Psoas muscle (tissue), 8 donors: ENCODE measurements around the gene WIPF1. TPM values are rescaled to one million over a fixed set of nuclear protein-coding genes. Genes with fewer than 3 reads are reported as not detected.

Source experiments
- ATAC-seq, 4 donors: fragments of 200-7000 bp; cut with Tn5 transposase; one replicate each; pipeline ENCODE4 v1.9.1; 2020; ENCODE audit warnings: moderate library complexity in 3 of 4, mild to moderate bottlenecking in 2 of 4
- DNase-seq, 2 donors: peaks; one replicate each; pipeline ENCODE4 v3.0.0-alpha.2; 2020
- H3K27ac ChIP-seq: fragments of 200-600 bp; one replicate; pipeline ENCODE4 v1.8.0; 2022
- H3K27me3 ChIP-seq, 3 donors: fragments of 200-600 bp in 1 of 3; one replicate each; pipeline versions ENCODE4 v1.6.1 to v1.8.0; 2013 to 2022; ENCODE audit warnings: low read length in 2 of 3, mild to moderate bottlenecking in 2 of 3, moderate library complexity in 1 of 3; ENCODE audit not compliant: insufficient read depth in 3 of 3
- H3K36me3 ChIP-seq, 2 donors: fragments of 200-600 bp in 1 of 2; one replicate each; pipeline versions ENCODE4 v1.6.1 to v1.8.0; 2013 to 2022; ENCODE audit warnings: low read depth in 1 of 2, mild to moderate bottlenecking in 1 of 2, moderate library complexity in 1 of 2; ENCODE audit not compliant: insufficient read depth in 1 of 2
- H3K4me1 ChIP-seq: fragments of 200-600 bp; one replicate; pipeline ENCODE4 v1.8.0; 2022
- H3K4me3 ChIP-seq: fragments of 200-600 bp; one replicate; pipeline ENCODE4 v1.8.0; 2022; ENCODE audit warnings: mild to moderate bottlenecking
- H3K9me3 ChIP-seq: fragments of 200-600 bp; one replicate; pipeline ENCODE4 v1.8.0; 2022
- WGBS, 3 donors: extraction: QIAGEN DNeasy Blood & Tissue Kit; methylation state at CpG; one replicate each; pipeline versions ENCODE4 v1.1.6 to v1.1.7; 2013; 5-methylcytosine and 5-hydroxymethylcytosine counted together
- intact Hi-C, 2 donors: fragments of 100-400 bp; cut with DNase I; formaldehyde crosslinking; loops; one replicate each; pipeline versions ENCODE4 v1.11.0 to v1.14.2; 2022
- polyA plus RNA-seq, 3 donors: library from polyadenylated mRNA; stranded (reverse); fragments of 200-250 nt; gene quantifications; one replicate each; pipeline ENCODE4 v1.2.3, GENCODE V29; 2013
- total RNA-seq, 4 donors: library from RNA; stranded (reverse); fragmentation: NEBNext Ultra II Directional in 2 of 4; extraction: Animal tissue kit (Norgen Biotek cat#: 25700) in 2 of 4; gene quantifications; one replicate each; pipeline versions ENCODE4 v1.2.1 to v1.2.4, GENCODE V29; 2021 to 2023
- TF ChIP-seq, protein P1 (sequence below): fragments of 200-600 bp; IDR thresholded peaks from one replicate; pipeline ENCODE4 v1.8.0; 2022; ENCODE audit warnings: antibody characterized with exemption
- donor health status: healthy with polysubstance abuse.
- donor health status: DM: no; HTN: no; CAD: no; lungs with moderate emphysema.
- donor health status: Bipolar disorder and iron deficiency.
- donor health status: healthy.
- donor health status: DM: yes; HTN: yes; CAD: no.
- donor health status: DM: no; HTN: no; CAD: no.
- donor health status: DM: no; HTN: no; CAD: no.
- donor health status: DM: yes; HTN: yes; CAD: no.

The WIPF1 gene
- total and polyA plus RNA-seq, 7 donors: 3.4 to 10.0 (median 6.2) TPM

DNA sequence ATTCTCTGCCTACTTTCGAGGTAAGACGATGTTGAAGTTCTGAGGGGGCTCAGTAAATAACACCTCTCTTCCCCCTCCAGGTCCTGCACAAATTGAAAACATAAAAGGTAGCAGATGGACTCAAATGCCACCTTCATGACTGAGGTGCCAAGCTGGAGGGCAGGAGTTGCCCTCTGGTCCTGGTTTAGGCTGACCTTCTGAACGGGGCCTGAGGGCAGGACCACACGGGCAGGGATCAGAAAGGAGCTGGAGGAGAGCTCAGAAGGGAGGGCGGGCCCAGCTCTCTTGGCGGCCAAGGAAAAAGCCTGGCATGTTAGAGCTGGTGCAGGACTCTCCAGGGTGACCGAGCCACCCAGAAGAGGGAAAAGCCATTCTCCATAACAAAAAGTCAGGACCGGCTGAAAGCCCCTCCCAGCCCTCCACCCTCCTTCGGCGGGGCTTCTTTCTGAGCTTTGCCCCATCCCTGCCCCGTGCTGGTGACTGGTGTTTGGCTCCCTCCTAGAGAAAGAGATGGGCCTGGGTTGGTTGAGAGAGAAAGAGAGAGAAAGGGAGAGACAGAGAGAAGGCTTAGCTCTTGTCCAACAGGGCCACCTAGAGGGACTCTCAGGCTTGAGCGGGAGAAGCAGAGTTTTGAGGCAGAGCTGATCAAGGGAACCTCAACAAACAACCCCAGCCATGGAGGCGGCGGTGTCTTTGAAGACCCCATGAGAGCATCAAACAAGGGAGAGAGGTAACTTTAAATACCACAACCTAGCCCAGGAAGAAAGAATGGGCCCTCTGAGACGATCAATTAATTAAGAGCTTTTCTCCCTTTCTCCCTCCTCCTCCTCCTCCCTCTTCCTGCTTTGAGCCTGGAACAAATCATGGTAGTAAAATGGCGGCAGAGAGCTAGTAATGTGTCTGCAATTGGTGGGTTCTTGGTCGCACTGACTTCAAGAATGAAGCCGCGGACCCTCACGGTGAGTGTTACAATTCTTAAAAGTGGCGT, 50.8 kb downstream of the WIPF1 start:
- Histone ChIP-seq H3K9me3 (no peaks in the 10 kb centered on the region), H3K27ac (no peak overlapping the region), H3K4me1 (no peaks in the 10 kb centered on the region), H3K27me3 (no peaks in the 10 kb centered on the region), H3K36me3 (no peaks in the 10 kb centered on the region), H3K4me3 (no peak overlapping the region)
- no peak for ATAC-seq
- intact Hi-C loops: no loop called here
- no peak for DNase-seq
- 82 to 87% (median 85%) methylated on average over 21 of the region's 21 CpGs for WGBS, 3 donors
- TF ChIP-seq, protein P1, sequence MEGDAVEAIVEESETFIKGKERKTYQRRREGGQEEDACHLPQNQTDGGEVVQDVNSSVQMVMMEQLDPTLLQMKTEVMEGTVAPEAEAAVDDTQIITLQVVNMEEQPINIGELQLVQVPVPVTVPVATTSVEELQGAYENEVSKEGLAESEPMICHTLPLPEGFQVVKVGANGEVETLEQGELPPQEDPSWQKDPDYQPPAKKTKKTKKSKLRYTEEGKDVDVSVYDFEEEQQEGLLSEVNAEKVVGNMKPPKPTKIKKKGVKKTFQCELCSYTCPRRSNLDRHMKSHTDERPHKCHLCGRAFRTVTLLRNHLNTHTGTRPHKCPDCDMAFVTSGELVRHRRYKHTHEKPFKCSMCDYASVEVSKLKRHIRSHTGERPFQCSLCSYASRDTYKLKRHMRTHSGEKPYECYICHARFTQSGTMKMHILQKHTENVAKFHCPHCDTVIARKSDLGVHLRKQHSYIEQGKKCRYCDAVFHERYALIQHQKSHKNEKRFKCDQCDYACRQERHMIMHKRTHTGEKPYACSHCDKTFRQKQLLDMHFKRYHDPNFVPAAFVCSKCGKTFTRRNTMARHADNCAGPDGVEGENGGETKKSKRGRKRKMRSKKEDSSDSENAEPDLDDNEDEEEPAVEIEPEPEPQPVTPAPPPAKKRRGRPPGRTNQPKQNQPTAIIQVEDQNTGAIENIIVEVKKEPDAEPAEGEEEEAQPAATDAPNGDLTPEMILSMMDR: no peak

- Histone ChIP-seq H3K27me3 (no peaks in the 10 kb centered on the region), H3K4me1 (no peaks in the 10 kb centered on the region), H3K4me3 (no peak overlapping the region), H3K36me3 (no peaks in the 10 kb centered on the region), H3K27ac (no peak overlapping the region), H3K9me3 (no peaks in the 10 kb centered on the region)
- intact Hi-C loops: no loop called here
- DNase-seq: no peak
- no peak for ATAC-seq
- TF ChIP-seq, protein P1: no peak
- 88 to 94% (median 94%) methylated on average over 3 of the region's 3 CpGs for WGBS, 3 donors
Measured at GRCh38 chr2:174545240-174545639, 52.4 kb downstream of the WIPF1 start.

GRCh38 chr2:174544802-174545201, 52.8 kb downstream of the WIPF1 start:
- H3K27ac ChIP-seq: no peak overlapping the region
- no peak for DNase-seq
- intact Hi-C loops: no loop called here
- H3K4me3 ChIP-seq: no peak overlapping the region
- TF ChIP-seq, protein P1: no peak
- H3K4me1 ChIP-seq: no peaks in the 10 kb centered on the region
- H3K9me3 ChIP-seq: no peaks in the 10 kb centered on the region
- no peaks in the 10 kb centered on the region for H3K36me3 ChIP-seq
- no peak for ATAC-seq
- WGBS, 3 donors: 83 to 91% (median 87%) methylated on average over 5 of the region's 5 CpGs
- no peaks in the 10 kb centered on the region for H3K27me3 ChIP-seq

GRCh38 chr2:174544156-174544555, 53.4 kb downstream of the WIPF1 start:
- DNase-seq (no peak), ATAC-seq (no peak)
- intact Hi-C loops: no loop called here
- 30 to 53% (median 36%) methylated on average over 3 of the region's 3 CpGs for WGBS, 3 donors
- Histone ChIP-seq H3K4me1 (no peaks in the 10 kb centered on the region), H3K4me3 (no peak overlapping the region), H3K9me3 (no peaks in the 10 kb centered on the region), H3K27ac (no peak overlapping the region), H3K27me3 (no peaks in the 10 kb centered on the region), H3K36me3 (no peaks in the 10 kb centered on the region)
- TF ChIP-seq, protein P1: no peak
